Measurements from ENCODE around the gene CDK5RAP3.

- TF ChIP-seq EZH2 (IDR thresholded peaks at IDR 0.05; ENCODE audit: borderline replicate concordance), result no peak
- no peak for TF ChIP-seq CTCF (IDR thresholded peaks at IDR 0.05; ENCODE audit: poor library complexity)
- no peak for TF ChIP-seq EZH2phosphoT487 (IDR thresholded peaks at IDR 0.05; ENCODE audit: low read depth, severe bottlenecking, unreplicated experiment)
Measured at GRCh38 chr17:47949946-47950345, 21.0 kb upstream of the CDK5RAP3 start.

All from hepatocyte (in vitro differentiated cells).